ENCODE measurements around the gene BABAM2.
"Not testable (repeated sequence)": the region's sequence is repeated elsewhere in the genome, so short reads cannot be mapped to it uniquely, and the experiment has no call there.

BABAM2 gene

DNA sequence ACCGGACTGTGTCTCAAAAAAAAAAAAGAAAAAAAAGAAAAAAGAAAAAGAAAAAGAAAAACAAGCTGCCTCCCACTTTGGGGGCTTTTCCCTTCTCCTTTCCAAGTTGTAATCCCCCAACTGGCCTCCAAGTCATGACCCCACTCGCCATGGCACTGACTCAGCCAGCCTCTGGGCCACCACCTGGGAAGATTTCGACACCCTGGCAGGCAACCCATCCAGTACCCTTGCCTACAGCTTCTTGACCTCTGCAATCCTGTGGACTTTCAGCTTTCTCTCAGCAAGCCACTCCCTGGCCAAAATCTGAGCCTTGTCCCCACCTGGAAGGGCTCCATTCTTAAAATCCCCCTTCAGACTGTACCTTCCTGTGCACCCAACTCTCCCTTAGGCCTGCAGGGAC lies 479.8 kb downstream of the BABAM2 start:
- DNase-seq = no peak

DNA sequence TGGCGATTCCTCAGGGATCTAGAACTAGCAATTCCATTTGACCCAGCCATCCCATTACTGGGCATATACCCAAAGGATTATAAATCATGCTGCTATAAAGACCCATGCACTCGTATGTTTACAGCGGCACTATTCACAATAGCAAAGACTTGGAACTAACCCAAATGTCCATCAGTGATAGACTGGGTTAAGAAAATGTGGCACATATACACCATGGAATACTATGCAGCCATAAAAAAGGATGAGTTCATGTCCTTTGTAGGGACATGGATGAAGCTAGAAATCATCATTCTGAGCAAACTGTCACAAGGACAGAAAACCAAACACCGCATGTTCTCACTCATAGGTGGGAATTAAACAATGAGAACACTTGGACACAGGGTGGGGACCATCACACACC lies 481.2 kb downstream of the BABAM2 start:
- not testable (repeated sequence) for DNase-seq

DNA sequence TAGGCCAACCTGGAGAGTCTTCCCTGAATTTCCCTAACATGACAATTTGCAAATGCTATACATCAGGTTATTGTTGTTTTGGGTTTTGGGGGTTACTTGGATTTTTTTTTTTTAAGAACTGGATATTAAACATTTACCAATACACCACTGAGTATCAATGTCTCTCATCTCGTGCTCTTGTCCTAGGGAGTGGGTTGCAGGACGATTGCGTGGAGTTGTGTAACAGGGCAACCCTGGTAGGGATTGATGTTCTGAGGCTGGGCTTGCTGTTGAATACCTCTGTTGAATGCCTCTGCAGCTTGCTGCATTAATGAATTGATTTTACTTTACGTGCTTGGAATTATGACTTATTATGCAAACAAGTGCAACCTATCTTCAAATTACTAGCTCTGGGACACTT lies 483.3 kb downstream of the BABAM2 start:
- DNase-seq = no peak

DNA sequence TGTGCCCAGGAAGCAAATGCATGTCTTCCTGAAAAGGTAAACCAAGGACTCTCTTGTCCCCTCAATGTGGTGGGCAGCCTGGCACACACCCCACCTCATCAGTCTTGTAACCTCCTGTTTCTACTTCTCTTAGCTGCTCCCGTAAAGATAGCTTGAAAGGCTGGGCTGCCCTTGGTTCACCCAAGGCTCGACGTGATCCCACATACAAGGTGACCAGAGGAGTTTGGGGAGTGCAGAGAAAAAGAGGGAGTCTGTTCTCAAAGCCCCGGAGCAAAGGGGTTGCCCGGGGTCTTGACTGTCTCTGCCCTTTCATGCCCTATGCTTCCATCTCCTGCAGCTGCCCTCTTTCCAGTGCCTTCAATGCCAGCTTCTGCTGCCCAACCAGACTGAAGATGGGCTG lies 483.8 kb downstream of the BABAM2 start:
- no peak for DNase-seq

DNA sequence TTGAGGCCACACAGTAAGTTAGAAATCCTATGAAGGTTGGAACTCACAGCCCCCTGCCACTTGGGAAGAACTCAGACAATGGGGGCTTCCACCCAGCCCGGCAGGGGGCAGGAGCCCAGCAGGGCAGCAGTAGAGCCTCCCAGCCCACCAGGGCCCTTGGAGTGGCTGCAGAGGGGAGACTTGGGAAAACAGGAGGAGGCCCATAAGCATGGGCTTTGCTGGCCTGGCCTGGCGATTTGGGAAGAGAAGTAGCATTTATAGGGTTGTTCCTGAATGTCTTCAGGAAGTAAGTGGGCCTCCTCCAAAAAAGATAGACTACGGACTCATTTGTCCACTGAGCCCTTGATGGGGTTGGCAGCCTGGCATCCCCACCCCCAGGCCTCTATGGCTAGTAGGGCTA lies 484.7 kb downstream of the BABAM2 start:
- no peak for DNase-seq

DNA sequence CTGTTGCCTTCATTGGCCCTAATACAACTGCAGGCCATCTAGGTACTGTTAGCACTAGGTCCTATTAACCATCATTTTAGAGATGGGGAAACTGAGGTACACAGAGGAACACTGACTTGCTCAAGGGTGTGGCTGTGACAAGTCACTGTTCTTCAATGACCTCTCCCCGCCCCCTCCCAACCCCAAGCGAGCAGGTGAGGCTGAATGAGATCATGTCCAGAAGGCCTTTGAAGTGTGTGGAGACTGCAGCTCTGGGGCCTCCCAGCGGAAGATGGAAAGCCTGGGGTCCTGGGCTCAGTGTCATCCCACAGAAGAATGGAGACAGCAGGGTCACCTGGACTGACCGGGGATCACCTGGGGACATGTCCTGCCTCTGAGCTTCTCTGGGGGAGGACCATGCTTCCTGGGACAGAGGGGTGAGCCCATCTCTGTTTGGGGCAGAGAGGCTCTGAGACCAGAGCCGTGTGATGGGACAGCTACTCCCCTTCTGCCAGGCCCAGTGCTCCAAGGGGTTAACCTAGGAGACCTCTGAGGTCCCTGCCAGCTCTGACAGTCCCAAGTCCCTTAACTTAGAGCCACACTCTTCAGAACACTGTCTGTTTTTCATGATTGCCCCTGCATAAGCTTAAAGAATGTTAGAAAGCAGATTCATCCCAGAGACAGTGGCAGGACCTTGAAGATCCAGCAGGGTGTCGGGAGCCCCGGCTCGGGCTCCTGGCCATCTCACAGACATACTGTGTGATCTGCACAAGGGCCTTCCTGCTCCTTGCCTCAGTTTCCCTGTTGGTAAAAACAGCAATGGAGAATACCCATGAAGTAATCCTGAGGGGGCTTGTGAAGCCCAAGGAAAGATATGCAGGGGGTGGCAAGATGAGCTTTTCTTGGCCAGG lies 485.5 kb downstream of the BABAM2 start:
- no peak for DNase-seq

DNA sequence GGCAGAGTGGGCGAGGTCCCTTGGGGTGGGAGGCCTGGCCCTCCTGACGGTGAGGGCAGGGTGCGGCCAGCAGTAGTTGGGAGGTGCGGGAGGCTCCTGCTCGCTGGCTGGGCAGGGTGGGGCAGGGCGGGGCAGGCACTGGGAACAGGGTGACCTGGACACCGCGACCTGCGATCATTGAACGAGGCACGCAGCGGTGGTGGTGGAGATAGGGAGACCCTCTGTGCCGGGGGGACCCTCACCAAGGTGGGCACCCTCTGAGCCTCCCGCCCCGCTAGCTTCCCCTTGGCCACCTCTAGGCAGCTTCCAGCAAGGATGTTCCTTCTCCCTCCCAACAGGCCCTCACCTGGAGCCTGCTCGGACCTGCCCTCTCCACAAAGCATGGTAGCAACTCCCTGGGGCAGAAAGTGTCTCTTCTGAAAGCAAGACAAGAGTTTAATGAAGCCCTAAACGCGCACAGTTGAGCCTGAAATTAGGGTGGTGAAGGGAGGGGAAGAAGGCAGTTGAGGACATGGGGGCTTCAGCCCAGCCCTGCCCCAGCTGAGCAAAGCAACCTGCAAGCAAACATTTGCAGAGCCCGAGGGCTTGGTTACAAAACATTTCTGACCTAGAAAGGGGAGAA lies 486.8 kb downstream of the BABAM2 start:
- no peak for DNase-seq

DNA sequence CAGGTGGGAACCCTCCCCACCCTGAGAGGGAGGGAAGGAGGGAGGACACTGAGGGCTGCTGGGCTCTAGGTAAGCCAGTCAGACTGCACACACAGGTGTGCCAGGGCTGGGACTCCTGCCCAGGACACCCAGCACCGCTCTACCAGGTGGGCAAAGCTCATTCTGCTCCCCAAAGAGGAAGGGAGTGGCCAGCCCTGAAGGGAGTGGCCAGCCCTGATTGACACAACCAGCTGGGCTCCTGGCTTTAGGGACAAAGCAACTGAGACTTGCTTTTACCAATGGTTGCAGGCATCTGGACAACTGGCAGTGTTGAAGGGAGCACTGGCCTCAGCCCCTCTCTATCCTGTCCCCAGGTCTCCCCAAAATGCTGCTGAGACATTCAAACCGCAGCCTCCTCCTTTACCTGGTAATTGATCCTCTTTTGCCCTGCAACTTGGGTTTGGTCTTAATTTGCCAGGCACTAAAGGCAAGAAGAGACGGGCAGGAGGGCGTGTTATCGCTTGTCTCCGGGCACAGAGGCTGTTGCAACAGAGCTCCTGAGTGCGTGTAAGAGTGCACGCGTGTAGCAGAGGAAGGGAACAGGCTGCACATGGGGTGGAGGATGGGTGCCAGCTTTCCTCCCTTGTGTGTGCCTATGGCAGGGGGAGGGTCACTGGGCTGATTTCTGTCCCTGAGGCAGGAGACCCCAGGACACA lies 487.6 kb downstream of the BABAM2 start:
- no peak for DNase-seq

DNA sequence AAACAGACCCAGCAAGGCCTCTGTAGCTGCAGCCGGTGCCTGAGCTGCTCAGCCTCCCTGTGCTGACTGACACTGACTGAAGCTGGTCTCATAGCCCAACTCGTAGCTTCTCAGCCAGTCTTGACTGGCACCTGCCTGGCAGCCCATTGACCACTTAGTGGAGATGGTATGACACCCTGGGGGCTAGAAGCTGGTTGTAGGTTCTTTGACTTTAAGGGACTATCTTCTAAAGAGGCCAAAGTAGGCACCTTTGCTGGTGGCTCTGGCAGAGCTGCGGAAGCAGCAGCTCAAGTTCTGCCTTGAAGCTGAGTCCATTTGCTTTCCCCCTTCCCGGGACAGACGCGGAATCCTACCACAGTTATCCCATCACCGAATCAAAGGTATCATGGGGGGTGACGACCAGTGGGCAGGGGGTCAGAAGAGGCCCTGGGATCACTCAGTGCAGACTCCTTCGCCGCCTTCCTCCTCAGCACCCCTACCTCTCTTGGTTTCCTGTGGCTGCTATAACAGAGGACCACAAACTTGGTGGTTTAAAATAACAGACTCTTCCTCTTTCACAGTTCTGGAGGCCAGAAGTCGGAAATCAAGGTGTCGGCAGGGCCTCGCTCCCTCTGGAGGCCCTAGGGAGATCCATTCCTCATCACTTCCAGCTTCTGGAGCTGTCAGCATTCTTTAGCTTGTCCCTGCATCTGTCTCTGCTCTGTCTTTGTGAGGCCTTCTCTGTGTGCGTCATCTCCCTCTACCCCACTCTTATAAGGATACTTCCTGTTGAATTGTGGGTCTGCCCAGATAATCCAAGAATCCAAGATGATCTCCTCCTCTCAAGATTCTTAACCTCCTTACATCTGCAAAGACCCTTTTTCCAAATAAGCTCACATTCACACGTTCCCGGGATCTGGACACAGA lies 488.4 kb downstream of the BABAM2 start:
- DNase-seq = peak; percentile 69

DNA sequence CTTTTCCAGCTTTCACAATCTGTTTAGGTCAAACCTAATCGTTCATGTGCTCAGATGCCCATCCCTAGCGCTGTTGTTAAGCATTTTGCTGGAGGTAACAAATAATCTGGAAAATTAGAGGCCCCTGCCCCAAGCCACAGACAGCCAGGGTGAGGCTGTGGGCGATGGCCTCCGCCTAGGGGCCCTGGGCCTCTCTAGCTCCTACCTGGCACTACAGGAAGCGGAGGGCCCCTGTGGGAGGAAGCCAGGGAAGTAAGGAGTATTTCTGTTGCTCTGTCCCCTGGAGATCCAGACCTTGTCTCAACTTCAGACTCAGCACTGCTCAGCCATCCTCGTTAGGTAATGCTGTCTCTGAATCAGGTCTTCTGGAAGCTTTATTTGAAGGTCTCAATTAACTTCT lies 489.7 kb downstream of the BABAM2 start:
- no peak for DNase-seq

DNA sequence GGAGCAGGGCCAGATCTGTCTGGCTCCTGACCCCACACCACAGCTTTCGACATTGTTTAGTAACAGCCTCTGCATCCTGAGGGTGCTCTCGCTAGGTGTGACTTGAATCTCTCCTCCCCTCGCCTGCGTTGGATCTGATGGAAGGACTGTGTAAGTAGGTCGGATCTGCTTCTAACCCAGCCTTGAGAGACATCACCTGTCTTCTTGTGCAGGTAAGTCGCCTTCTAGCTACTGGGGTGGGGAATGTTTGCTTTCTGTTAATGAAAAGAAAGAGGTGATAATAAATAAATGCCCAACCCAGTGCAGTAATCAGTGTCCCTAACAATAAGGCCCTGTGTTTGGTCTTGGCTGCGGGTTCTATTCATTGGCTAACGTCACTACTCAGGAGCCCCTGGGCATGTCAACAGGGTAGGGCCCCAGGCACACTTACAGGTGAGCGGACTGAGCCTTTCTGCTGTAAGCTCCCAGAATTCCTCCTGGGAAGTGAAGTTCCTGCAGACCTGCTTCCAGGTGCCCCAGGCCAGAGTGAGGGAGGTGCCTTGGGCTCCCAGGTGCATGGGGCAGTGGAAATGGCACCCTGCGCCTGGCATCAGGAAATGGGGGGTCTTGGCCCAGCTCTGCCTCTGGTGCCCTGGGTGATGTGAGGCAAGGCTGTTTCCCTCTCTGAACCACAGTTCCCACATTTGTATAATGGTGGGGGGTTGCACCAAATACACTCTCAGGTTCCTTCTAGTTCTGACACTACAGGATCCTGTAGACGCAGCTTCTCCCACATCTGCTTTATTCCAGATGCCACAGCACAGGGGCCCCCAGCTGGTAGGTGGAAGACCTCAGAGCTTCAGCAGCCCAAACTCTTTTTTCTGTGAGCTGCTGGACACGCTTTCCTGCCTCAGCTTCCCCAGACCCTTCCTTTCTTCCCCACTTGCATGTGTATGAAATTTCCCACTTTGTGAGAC lies 491.0 kb downstream of the BABAM2 start:
- no peak for DNase-seq

DNA sequence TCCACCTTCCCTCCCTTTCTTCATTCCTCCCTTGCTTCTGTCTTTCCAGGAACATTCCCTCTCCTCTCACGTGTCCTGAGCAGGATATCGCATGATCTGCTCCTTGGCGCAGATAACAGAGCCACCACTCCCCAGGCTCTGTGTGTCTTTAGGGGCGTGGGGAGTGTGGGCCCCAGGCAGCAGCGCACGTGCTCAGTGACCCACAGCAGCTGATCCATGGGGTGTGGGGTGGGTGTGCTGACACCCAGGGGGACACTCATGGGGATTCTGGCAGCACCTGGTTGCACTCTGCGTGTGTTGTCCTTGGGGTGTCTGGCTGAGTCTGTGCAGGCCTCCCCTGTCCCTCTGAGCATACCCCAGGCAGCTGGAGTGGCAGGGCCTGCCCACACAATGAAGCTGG lies 492.2 kb downstream of the BABAM2 start:
- no peak for DNase-seq

DNA sequence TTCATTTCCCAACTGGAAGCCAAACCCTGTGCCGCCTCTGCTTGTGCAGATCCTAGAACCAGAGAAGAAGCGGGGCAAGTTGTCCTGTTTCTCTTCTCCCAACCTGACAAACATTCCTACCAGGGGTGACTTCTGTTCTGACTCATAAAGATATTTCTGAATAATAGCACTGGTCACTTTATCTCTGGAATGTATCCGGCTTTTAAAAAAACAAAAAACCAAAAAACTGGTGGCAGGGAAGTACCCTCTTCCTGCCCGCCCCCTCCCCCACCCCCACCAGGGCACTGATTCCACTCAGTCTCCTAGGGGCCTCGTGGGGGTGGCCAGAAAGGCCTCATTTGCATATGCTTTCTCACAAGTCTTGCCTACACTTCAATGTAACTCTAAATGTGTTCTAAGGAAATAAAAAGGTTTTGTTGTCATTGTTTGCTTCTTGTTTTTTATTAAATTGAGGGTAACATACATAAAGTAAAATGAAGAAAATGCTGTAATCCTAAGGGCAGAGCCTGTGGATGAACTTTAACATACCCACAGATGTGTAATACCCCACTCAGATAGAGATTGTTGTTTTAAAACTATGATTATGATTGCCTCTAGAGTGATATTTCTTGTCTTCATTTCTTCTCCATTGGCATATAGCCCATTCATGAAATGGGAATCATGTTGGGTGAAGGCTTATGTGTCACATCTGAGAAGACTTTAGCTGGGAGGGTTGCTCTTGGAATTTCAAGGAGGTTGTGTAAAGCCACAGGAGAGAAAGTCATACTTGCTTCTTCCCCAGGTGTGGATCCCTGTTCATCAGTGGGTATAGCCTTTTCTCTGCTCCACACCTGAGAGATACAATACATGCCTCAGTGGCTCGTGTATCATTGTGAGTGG lies 496.8 kb downstream of the BABAM2 start:
- DNase-seq = no peak

Data from KG1 (cell line).